HL-60 (cell line): ENCODE results near the gene CHN2.

Experiments used
- DNase-seq, 2 experiments: peaks; one replicate each; pipeline ENCODE4 v3.0.0-alpha.2; 2010 to 2020; ENCODE audit warnings: low read depth in 1 of 2, low spot score in 1 of 2
- H3K27ac ChIP-seq: fragments of 250-450 bp; sonication (Bioruptor Pico); replicated peaks from 2 replicates; pipeline ENCODE4 v1.5.1; 2020; ENCODE audit warnings: mild to moderate bottlenecking, moderate library complexity
- H3K27me3 ChIP-seq: fragments of 250-450 bp; sonication (Bioruptor Pico); 2 replicates; pipeline ENCODE4 v1.5.1; 2021; ENCODE audit warnings: mild to moderate bottlenecking, moderate library complexity; ENCODE audit not compliant: insufficient read depth, poor library complexity, severe bottlenecking
- H3K4me3 ChIP-seq: replicated peaks from 2 replicates; pipeline ENCODE4 v1.5.1; 2011; ENCODE audit warnings: mild to moderate bottlenecking, control low read depth, low read length; ENCODE audit not compliant: insufficient read depth
- GABPA ChIP-seq: IDR thresholded peaks from 2 replicates; pipeline ENCODE4 v1.6.1; 2012; ENCODE audit warnings: low read depth
- POLR2AphosphoS5 ChIP-seq: IDR thresholded peaks from 2 replicates; pipeline ENCODE4 v1.6.1; 2012; ENCODE audit warnings: low read depth
- SPI1 ChIP-seq: IDR thresholded peaks from 2 replicates; pipeline ENCODE4 v1.6.1; 2012; ENCODE audit warnings: low read depth, mild to moderate bottlenecking, borderline replicate concordance
- TF ChIP-seq, protein P1 (sequence below): IDR thresholded peaks from 2 replicates; pipeline ENCODE4 v1.6.1; 2012; ENCODE audit warnings: low read depth; ENCODE audit not compliant: insufficient replicate concordance
- TF ChIP-seq, protein P2 (sequence below): IDR thresholded peaks from one replicate; pipeline ENCODE4 v1.5.1; 2011; ENCODE audit warnings: low read length, control low read depth, inconsistent platforms; ENCODE audit not compliant: insufficient read depth

The CHN2 gene

GRCh38 chr7:29511851-29512250 is 317.3 kb downstream of the CHN2 start:
- DNase-seq: no peak

DNA sequence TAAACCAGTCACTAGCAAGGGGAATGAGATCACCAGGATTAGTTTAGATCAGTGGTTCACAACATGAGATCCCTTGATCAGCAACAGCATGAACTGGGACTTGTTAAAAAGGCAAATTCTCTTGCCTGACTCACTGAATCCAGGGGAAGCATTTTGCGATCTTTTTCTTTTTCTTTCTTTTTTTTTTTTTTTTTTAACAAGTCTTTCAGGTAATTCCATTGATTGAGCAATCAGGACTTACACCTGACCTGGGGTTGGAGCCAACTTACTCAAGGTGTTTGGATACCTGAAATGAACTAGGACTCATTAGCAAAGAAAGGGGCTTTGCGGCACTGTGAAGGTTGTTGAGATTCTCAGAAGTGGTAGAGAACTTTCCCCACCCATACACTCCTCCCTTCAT is 321.9 kb downstream of the CHN2 start:
- Histone ChIP-seq H3K27ac (no peak overlapping the region), H3K4me3 (no peak overlapping the region), H3K27me3 (no peaks in the 10 kb centered on the region)
- no peak for TF ChIP-seq GABPA
- TF ChIP-seq, protein P1, sequence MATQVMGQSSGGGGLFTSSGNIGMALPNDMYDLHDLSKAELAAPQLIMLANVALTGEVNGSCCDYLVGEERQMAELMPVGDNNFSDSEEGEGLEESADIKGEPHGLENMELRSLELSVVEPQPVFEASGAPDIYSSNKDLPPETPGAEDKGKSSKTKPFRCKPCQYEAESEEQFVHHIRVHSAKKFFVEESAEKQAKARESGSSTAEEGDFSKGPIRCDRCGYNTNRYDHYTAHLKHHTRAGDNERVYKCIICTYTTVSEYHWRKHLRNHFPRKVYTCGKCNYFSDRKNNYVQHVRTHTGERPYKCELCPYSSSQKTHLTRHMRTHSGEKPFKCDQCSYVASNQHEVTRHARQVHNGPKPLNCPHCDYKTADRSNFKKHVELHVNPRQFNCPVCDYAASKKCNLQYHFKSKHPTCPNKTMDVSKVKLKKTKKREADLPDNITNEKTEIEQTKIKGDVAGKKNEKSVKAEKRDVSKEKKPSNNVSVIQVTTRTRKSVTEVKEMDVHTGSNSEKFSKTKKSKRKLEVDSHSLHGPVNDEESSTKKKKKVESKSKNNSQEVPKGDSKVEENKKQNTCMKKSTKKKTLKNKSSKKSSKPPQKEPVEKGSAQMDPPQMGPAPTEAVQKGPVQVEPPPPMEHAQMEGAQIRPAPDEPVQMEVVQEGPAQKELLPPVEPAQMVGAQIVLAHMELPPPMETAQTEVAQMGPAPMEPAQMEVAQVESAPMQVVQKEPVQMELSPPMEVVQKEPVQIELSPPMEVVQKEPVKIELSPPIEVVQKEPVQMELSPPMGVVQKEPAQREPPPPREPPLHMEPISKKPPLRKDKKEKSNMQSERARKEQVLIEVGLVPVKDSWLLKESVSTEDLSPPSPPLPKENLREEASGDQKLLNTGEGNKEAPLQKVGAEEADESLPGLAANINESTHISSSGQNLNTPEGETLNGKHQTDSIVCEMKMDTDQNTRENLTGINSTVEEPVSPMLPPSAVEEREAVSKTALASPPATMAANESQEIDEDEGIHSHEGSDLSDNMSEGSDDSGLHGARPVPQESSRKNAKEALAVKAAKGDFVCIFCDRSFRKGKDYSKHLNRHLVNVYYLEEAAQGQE: no peak
- TF ChIP-seq POLR2AphosphoS5: no peak
- no peak for TF ChIP-seq SPI1
- TF ChIP-seq, protein P2, sequence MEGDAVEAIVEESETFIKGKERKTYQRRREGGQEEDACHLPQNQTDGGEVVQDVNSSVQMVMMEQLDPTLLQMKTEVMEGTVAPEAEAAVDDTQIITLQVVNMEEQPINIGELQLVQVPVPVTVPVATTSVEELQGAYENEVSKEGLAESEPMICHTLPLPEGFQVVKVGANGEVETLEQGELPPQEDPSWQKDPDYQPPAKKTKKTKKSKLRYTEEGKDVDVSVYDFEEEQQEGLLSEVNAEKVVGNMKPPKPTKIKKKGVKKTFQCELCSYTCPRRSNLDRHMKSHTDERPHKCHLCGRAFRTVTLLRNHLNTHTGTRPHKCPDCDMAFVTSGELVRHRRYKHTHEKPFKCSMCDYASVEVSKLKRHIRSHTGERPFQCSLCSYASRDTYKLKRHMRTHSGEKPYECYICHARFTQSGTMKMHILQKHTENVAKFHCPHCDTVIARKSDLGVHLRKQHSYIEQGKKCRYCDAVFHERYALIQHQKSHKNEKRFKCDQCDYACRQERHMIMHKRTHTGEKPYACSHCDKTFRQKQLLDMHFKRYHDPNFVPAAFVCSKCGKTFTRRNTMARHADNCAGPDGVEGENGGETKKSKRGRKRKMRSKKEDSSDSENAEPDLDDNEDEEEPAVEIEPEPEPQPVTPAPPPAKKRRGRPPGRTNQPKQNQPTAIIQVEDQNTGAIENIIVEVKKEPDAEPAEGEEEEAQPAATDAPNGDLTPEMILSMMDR: no peak
- DNase-seq: no peak

More at GRCh38 chr7:29511851-29512250, 317.3 kb downstream of the CHN2 start:
- no peak for TF ChIP-seq POLR2AphosphoS5
- no peak for TF ChIP-seq SPI1
- TF ChIP-seq, protein P1: no peak
- TF ChIP-seq, protein P2: no peak
- no peak for TF ChIP-seq GABPA
- Histone ChIP-seq H3K27me3 (no peaks in the 10 kb centered on the region), H3K4me3 (no peak overlapping the region), H3K27ac (no peak overlapping the region)

DNA sequence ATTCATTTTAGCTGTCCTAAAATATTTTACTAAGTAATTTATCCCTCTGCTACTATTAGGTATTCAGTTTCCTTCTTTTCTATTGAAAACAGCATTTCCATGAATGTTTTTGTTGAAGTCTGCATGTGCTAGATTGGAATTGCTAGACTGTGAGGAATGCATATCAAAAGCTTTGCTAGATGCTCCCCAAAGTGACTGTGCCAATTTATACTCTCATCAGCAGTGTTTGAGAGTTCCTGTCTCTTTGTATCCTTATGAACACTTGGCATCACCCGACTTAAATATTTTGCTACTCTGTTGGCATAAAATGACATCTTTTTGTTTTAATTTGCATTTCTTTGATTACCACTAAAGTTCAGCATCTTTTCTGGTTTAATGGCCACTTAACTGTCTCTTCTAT is 324.0 kb downstream of the CHN2 start:
- TF ChIP-seq SPI1 (no peak), GABPA (no peak), POLR2AphosphoS5 (no peak)
- TF ChIP-seq, protein P2: no peak
- TF ChIP-seq, protein P1: no peak
- Histone ChIP-seq H3K27ac (no peak overlapping the region), H3K27me3 (peaks cover 4% of the 10 kb centered on the region), H3K4me3 (no peak overlapping the region)
- DNase-seq: no peak
